DND-41 (cell line): ENCODE measurements around the gene KIF25.

ENCODE experiments used
- ATAC-seq: fragments of 200-7000 bp; cut with Tn5 transposase; 3 replicates; pipeline ENCODE4 v1.9.1; 2021; ENCODE audit warnings: low read depth; ENCODE audit not compliant: insufficient read depth
- DNase-seq: peaks from one replicate; pipeline ENCODE4 v3.0.0-alpha.2; 2020
- H2AFZ ChIP-seq: 2 replicates; pipeline ENCODE4 v1.6.0; 2012; ENCODE audit warnings: low read depth, low read length
- H3K27ac ChIP-seq: 2 replicates; pipeline ENCODE4 v1.5.1; 2012; ENCODE audit warnings: low read length, inconsistent platforms
- H3K27me3 ChIP-seq: fragments of 200-600 bp; sonication (generic); 2 replicates; pipeline ENCODE4 v1.6.0; 2012; ENCODE audit warnings: low read length, mild to moderate bottlenecking, inconsistent platforms; ENCODE audit not compliant: insufficient read depth, poor library complexity
- H3K36me3 ChIP-seq: 2 replicates; pipeline ENCODE4 v1.5.1; 2012; ENCODE audit warnings: low read length, inconsistent platforms; ENCODE audit not compliant: insufficient read depth
- H3K4me1 ChIP-seq: 2 replicates; pipeline ENCODE4 v1.5.1; 2012; ENCODE audit warnings: mild to moderate bottlenecking, low read length; ENCODE audit not compliant: insufficient read depth
- H3K4me2 ChIP-seq: 2 replicates; pipeline ENCODE4 v1.6.0; 2012; ENCODE audit warnings: mild to moderate bottlenecking, moderate library complexity, low read length, inconsistent platforms; ENCODE audit not compliant: insufficient read depth
- H3K4me3 ChIP-seq, 2 experiments: fragments of 200-600 bp in 1 of 2; shearing (Covaris generic) in 1 of 2; 2 replicates each; pipeline ENCODE4 v1.5.1; 2012 to 2016; ENCODE audit warnings: inconsistent platforms in 2 of 2, low read length in 2 of 2, mild to moderate bottlenecking in 2 of 2, low read depth in 1 of 2, moderate library complexity in 1 of 2
- H3K79me2 ChIP-seq: 2 replicates; pipeline ENCODE4 v1.6.0; 2012; ENCODE audit warnings: low read length, inconsistent platforms; ENCODE audit not compliant: insufficient read depth
- H3K9ac ChIP-seq: 2 replicates; pipeline ENCODE4 v1.6.0; 2012; ENCODE audit warnings: low read depth, mild to moderate bottlenecking, inconsistent platforms, low read length, moderate library complexity
- H3K9me3 ChIP-seq: 2 replicates; pipeline ENCODE4 v1.5.1; 2012; ENCODE audit warnings: low read length, moderate library complexity, mild to moderate bottlenecking, inconsistent platforms; ENCODE audit not compliant: insufficient read depth, severe bottlenecking
- H4K20me1 ChIP-seq: 2 replicates; pipeline ENCODE4 v1.6.0; 2012; ENCODE audit warnings: low read length; ENCODE audit not compliant: insufficient read depth
- EZH2 ChIP-seq: IDR thresholded peaks from 3 replicates; pipeline ENCODE4 v1.6.1; 2012; ENCODE audit warnings: borderline replicate concordance, low read depth, mild to moderate bottlenecking, moderate library complexity, low read length, inconsistent platforms; ENCODE audit not compliant: severe bottlenecking
- TF ChIP-seq, protein P1 (sequence below): IDR thresholded peaks from 2 replicates; pipeline ENCODE4 v1.5.1; 2012; ENCODE audit warnings: borderline replicate concordance, low read length, moderate library complexity, mild to moderate bottlenecking; ENCODE audit not compliant: poor library complexity, severe bottlenecking; ENCODE audit errors: extremely low read depth

Gene KIF25

GRCh38 chr6:168045141-168045691, 47.7 kb downstream of the KIF25 start:
- DNase-seq (no peak), ATAC-seq (no peak)
- no peak overlapping the region for H3K27ac ChIP-seq
- TF ChIP-seq, protein P1, sequence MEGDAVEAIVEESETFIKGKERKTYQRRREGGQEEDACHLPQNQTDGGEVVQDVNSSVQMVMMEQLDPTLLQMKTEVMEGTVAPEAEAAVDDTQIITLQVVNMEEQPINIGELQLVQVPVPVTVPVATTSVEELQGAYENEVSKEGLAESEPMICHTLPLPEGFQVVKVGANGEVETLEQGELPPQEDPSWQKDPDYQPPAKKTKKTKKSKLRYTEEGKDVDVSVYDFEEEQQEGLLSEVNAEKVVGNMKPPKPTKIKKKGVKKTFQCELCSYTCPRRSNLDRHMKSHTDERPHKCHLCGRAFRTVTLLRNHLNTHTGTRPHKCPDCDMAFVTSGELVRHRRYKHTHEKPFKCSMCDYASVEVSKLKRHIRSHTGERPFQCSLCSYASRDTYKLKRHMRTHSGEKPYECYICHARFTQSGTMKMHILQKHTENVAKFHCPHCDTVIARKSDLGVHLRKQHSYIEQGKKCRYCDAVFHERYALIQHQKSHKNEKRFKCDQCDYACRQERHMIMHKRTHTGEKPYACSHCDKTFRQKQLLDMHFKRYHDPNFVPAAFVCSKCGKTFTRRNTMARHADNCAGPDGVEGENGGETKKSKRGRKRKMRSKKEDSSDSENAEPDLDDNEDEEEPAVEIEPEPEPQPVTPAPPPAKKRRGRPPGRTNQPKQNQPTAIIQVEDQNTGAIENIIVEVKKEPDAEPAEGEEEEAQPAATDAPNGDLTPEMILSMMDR, result no peak
- TF ChIP-seq EZH2, result no peak
- no peak overlapping the region for H3K4me3 ChIP-seq
- H3K79me2 ChIP-seq, result no peaks in the 10 kb centered on the region
- H2AFZ ChIP-seq, result no peak overlapping the region
- no peaks in the 10 kb centered on the region for H3K36me3 ChIP-seq
- H3K4me1 ChIP-seq, result no peaks in the 10 kb centered on the region
- H4K20me1 ChIP-seq, result no peaks in the 10 kb centered on the region
- no peaks in the 10 kb centered on the region for H3K27me3 ChIP-seq
- no peak overlapping the region for H3K9ac ChIP-seq
- peaks cover 42% of the 10 kb centered on the region for H3K9me3 ChIP-seq
- H3K4me2 ChIP-seq, result no peak overlapping the region

DNA sequence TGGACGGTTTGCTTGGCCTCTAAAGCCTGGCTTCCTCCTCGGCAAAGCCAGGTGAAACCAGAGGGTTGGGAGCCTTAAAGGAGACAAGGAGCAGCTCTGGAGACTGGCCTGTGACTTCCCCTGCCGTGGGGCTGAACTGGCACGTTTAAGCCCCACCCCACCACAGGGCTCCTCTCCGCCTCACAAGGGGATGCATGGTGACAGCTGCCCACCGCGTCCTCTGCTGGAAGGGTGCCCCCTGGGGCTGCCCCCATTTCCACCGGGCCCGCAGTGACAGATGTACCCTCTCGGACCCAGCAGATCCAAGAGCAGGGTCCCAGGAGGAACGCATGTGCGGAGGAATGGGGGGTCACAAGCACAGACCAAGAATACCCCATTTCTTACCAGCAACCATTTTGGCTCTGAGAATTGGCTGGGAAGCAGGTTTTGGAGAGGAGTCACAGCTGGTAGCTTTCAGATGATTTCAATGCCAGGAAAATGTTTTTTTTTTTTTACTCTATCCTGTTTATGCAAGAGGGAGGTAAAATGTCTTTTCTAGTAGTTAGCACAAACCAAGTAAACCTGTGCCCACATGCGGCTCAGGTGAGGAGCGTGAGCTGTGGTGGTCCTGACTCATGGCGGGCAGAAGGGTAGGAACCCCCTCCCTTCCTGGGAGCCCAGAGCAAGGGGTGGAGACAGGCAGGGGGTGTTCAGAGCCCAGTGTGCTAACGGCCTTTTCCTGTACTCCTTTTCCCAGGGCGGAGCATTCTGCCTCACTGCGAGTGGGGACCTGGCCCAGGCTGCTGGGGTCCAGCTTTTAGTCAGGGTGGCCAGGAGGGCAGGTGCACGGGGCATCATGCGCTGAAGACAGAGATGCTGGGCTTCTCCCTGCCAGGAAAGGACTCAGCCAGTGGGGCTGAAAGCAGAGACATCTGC, 48.5 kb downstream of the KIF25 start:
- Histone ChIP-seq H3K27me3 (no peaks in the 10 kb centered on the region), H3K36me3 (no peaks in the 10 kb centered on the region), H2AFZ (no peak overlapping the region), H4K20me1 (no peaks in the 10 kb centered on the region), H3K4me2 (no peak overlapping the region), H3K4me1 (no peaks in the 10 kb centered on the region), H3K9me3 (peaks cover 38% of the 10 kb centered on the region), H3K79me2 (no peaks in the 10 kb centered on the region), H3K9ac (no peak overlapping the region), H3K4me3 (no peak overlapping the region), H3K27ac (no peak overlapping the region)
- ATAC-seq (no peak), DNase-seq (no peak)
- TF ChIP-seq EZH2, result no peak
- TF ChIP-seq, protein P1, result no peak

DNA sequence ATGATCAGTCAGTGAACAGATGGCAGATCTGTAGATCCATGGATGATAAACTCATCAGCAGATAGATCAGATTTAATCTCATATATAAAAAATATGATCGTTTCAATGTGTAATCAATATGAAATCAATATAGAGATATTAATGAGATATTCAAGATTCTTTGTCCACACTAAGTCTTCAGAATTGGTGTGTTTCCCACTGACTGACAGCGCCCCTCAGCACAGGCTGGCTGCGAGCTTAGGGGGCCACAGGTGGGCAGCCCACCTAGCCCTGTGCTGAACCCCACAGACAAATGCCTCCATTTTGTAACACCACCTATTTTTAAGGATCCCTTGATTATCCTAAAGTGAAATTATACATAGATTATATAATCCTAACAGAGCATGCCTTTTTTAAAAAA, 49.2 kb downstream of the KIF25 start:
- no peak overlapping the region for H3K4me2 ChIP-seq
- H3K4me1 ChIP-seq, result no peaks in the 10 kb centered on the region
- H4K20me1 ChIP-seq, result no peaks in the 10 kb centered on the region

More for the DNA sequence above, 49.2 kb downstream of the KIF25 start:
- Histone ChIP-seq H3K27me3 (no peaks in the 10 kb centered on the region), H3K79me2 (no peaks in the 10 kb centered on the region), H3K4me3 (no peak overlapping the region), H3K27ac (no peak overlapping the region), H3K36me3 (no peaks in the 10 kb centered on the region), H3K9ac (no peak overlapping the region), H3K9me3 (peaks cover 34% of the 10 kb centered on the region), H2AFZ (no peak overlapping the region)
- no peak for ATAC-seq
- no peak for TF ChIP-seq EZH2
- TF ChIP-seq, protein P1, result no peak
- DNase-seq, result no peak
